Uterus (tissue), 2 donors: Measurements from ENCODE around the gene ZDHHC9.

Experiments used
- POLR2A ChIP-seq, 2 donors: fragments of 450-650 bp; IDR thresholded peaks; one replicate each; pipeline ENCODE4 v1.6.1; 2016; ENCODE audit warnings: antibody characterized with exemption in 2 of 2, mild to moderate bottlenecking in 1 of 2, moderate library complexity in 1 of 2
- TF ChIP-seq, protein P1 (sequence below), 4 experiments: fragments of 200-600 bp in 2 of 4; fragments of 450-650 bp in 2 of 4; sonication (generic) in 2 of 4; IDR thresholded peaks; one replicate each; pipeline ENCODE4 v1.5.1; 2016 to 2019; ENCODE audit warnings: antibody characterized with exemption in 4 of 4, mild to moderate bottlenecking in 2 of 4, moderate library complexity in 1 of 4

- TF ChIP-seq, protein P1, sequence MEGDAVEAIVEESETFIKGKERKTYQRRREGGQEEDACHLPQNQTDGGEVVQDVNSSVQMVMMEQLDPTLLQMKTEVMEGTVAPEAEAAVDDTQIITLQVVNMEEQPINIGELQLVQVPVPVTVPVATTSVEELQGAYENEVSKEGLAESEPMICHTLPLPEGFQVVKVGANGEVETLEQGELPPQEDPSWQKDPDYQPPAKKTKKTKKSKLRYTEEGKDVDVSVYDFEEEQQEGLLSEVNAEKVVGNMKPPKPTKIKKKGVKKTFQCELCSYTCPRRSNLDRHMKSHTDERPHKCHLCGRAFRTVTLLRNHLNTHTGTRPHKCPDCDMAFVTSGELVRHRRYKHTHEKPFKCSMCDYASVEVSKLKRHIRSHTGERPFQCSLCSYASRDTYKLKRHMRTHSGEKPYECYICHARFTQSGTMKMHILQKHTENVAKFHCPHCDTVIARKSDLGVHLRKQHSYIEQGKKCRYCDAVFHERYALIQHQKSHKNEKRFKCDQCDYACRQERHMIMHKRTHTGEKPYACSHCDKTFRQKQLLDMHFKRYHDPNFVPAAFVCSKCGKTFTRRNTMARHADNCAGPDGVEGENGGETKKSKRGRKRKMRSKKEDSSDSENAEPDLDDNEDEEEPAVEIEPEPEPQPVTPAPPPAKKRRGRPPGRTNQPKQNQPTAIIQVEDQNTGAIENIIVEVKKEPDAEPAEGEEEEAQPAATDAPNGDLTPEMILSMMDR (IDR thresholded peaks at IDR 0.05), result no peak
- TF ChIP-seq POLR2A (IDR thresholded peaks at IDR 0.05), result no peak
Measured at GRCh38 chrX:129813662-129814368, 29.9 kb downstream of the ZDHHC9 start.
